H9 (cell line): Measurements from ENCODE around the gene NEK6. TPM values are rescaled to one million over a fixed set of nuclear protein-coding genes. Genes with fewer than 3 reads are reported as not detected.

ENCODE experiments used
- DNase-seq: peaks from one replicate; pipeline ENCODE4 v3.0.0-alpha.2; 2017
- H2AFZ ChIP-seq: one replicate; pipeline ENCODE4 v1.6.1; 2013; ENCODE audit warnings: mild to moderate bottlenecking, low read length, control low read depth, moderate library complexity
- H2AK5ac ChIP-seq: 2 replicates; pipeline ENCODE4 v1.6.1; 2013; ENCODE audit warnings: low read length, control low read depth, mixed read lengths; ENCODE audit not compliant: insufficient read length
- H2BK120ac ChIP-seq: one replicate; pipeline ENCODE4 v1.6.1; 2013; ENCODE audit warnings: low read depth, mild to moderate bottlenecking, low read length, control low read depth, inconsistent platforms; ENCODE audit not compliant: poor library complexity, severe bottlenecking
- H2BK12ac ChIP-seq: 2 replicates; pipeline ENCODE4 v1.6.1; 2013; ENCODE audit warnings: low read length, control low read depth, mixed read lengths, low read depth; ENCODE audit not compliant: insufficient read length
- H2BK15ac ChIP-seq: 2 replicates; pipeline ENCODE4 v1.6.1; 2013; ENCODE audit warnings: low read depth, low read length, control low read depth
- H2BK20ac ChIP-seq: one replicate; pipeline ENCODE4 v1.6.1; 2013; ENCODE audit warnings: low read depth, mild to moderate bottlenecking, low read length, control low read depth, inconsistent platforms; ENCODE audit not compliant: poor library complexity, severe bottlenecking
- H2BK5ac ChIP-seq: 2 replicates; pipeline ENCODE4 v1.6.1; 2013; ENCODE audit warnings: low read length, control low read depth, mixed read lengths; ENCODE audit not compliant: insufficient read length
- H3K14ac ChIP-seq: 2 replicates; pipeline ENCODE4 v1.6.1; 2013; ENCODE audit warnings: low read length, control low read depth; ENCODE audit not compliant: insufficient read depth
- H3K18ac ChIP-seq: 2 replicates; pipeline ENCODE4 v1.6.1; 2013; ENCODE audit warnings: low read depth, mild to moderate bottlenecking, mixed read lengths, low read length, control low read depth; ENCODE audit not compliant: insufficient read length
- H3K23ac ChIP-seq: 2 replicates; pipeline ENCODE4 v1.6.1; 2013; ENCODE audit warnings: low read length, control low read depth, mixed read lengths, low read depth; ENCODE audit not compliant: insufficient read length
- H3K23me2 ChIP-seq: 2 replicates; pipeline ENCODE4 v1.6.1; 2013; ENCODE audit warnings: low read depth, mild to moderate bottlenecking, mixed read lengths, low read length, control low read depth; ENCODE audit not compliant: insufficient read length, poor library complexity, severe bottlenecking
- H3K27ac ChIP-seq: 2 replicates; pipeline ENCODE4 v1.5.1; 2013; ENCODE audit warnings: low read length, control low read depth, mixed read lengths, low read depth; ENCODE audit not compliant: insufficient read length
- H3K27me3 ChIP-seq: 2 replicates; pipeline ENCODE4 v1.6.1; 2013; ENCODE audit warnings: low read length, control low read depth, inconsistent platforms; ENCODE audit not compliant: insufficient read depth
- H3K4ac ChIP-seq: 2 replicates; pipeline ENCODE4 v1.6.1; 2013; ENCODE audit warnings: low read depth, mild to moderate bottlenecking, control low read depth, inconsistent platforms, low read length, moderate library complexity
- H3K4me1 ChIP-seq: 2 replicates; pipeline ENCODE4 v1.6.1; 2013; ENCODE audit warnings: low read length, control low read depth, inconsistent platforms; ENCODE audit not compliant: insufficient read depth
- H3K4me2 ChIP-seq: 2 replicates; pipeline ENCODE4 v1.6.1; 2013; ENCODE audit warnings: low read length, control low read depth, mixed read lengths; ENCODE audit not compliant: insufficient read length, insufficient read depth
- H3K56ac ChIP-seq: 2 replicates; pipeline ENCODE4 v1.6.1; 2013; ENCODE audit warnings: low read depth, mild to moderate bottlenecking, mixed read lengths, low read length, control low read depth; ENCODE audit not compliant: insufficient read length
- H3K79me1 ChIP-seq: 2 replicates; pipeline ENCODE4 v1.6.1; 2013; ENCODE audit warnings: low read depth, mild to moderate bottlenecking, moderate library complexity, low read length, control low read depth, inconsistent platforms; ENCODE audit not compliant: insufficient read depth, poor library complexity, severe bottlenecking
- H3K79me2 ChIP-seq: 2 replicates; pipeline ENCODE4 v1.6.1; 2013; ENCODE audit warnings: low read length, control low read depth, inconsistent platforms; ENCODE audit not compliant: insufficient read depth
- H3K9ac ChIP-seq: 2 replicates; pipeline ENCODE4 v1.6.1; 2013; ENCODE audit warnings: low read length, control low read depth, mixed read lengths; ENCODE audit not compliant: insufficient read length; ENCODE audit errors: extremely low read depth
- H3K9me3 ChIP-seq: one replicate; pipeline ENCODE4 v1.6.1; 2013; ENCODE audit warnings: low read depth, low read length, inconsistent platforms; ENCODE audit not compliant: control insufficient read depth
- H3T11ph ChIP-seq: one replicate; pipeline ENCODE4 v1.6.1; 2013; ENCODE audit warnings: mild to moderate bottlenecking, low read length, control low read depth, inconsistent platforms
- H4K20me1 ChIP-seq: one replicate; pipeline ENCODE4 v1.6.1; 2013; ENCODE audit not compliant: control insufficient read depth, insufficient read length, insufficient read depth
- H4K5ac ChIP-seq: 2 replicates; pipeline ENCODE4 v1.6.1; 2013; ENCODE audit warnings: low read depth, mild to moderate bottlenecking, mixed read lengths, low read length, control low read depth; ENCODE audit not compliant: insufficient read length
- H4K8ac ChIP-seq: replicated peaks from 2 replicates; pipeline ENCODE4 v1.6.1; 2013; ENCODE audit warnings: low read length, control low read depth, mixed read lengths, low read depth; ENCODE audit not compliant: insufficient read length
- H4K91ac ChIP-seq: 2 replicates; pipeline ENCODE4 v1.6.1; 2013; ENCODE audit warnings: low read depth, mild to moderate bottlenecking, moderate library complexity, mixed read lengths, low read length, control low read depth; ENCODE audit not compliant: insufficient read length
- H3K27ac Mint-ChIP-seq, 3 experiments: 2 replicates in 2 of 3; 3 replicates in 1 of 3; pipeline ENCODE4 v1.8.0; 2020 to 2021; ENCODE audit warnings: mixed read lengths in 3 of 3, mild to moderate bottlenecking in 1 of 3, moderate library complexity in 1 of 3
- H3K27me3 Mint-ChIP-seq: 2 replicates; pipeline ENCODE4 v1.8.0; 2021; ENCODE audit warnings: low read depth, mild to moderate bottlenecking, moderate library complexity, mixed read lengths
- H3K36me3 Mint-ChIP-seq, 3 experiments: 2 replicates in 2 of 3; 3 replicates in 1 of 3; pipeline ENCODE4 v1.8.0; 2020 to 2021; ENCODE audit warnings: low read depth in 3 of 3, mixed read lengths in 3 of 3; ENCODE audit not compliant: insufficient read depth in 1 of 3
- H3K4me1 Mint-ChIP-seq, 2 experiments: 2 replicates each; pipeline ENCODE4 v1.8.0; 2020; ENCODE audit warnings: mixed read lengths in 2 of 2
- H3K4me3 Mint-ChIP-seq, 2 experiments: 2 replicates in 1 of 2; 3 replicates in 1 of 2; pipeline ENCODE4 v1.8.0; 2020 to 2021; ENCODE audit warnings: mild to moderate bottlenecking in 2 of 2, mixed read lengths in 2 of 2, moderate library complexity in 1 of 2
- H3K9me3 Mint-ChIP-seq, 2 experiments: 2 replicates in 1 of 2; 3 replicates in 1 of 2; pipeline ENCODE4 v1.8.0; 2020; ENCODE audit warnings: mild to moderate bottlenecking in 2 of 2, mixed read lengths in 2 of 2, moderate library complexity in 1 of 2
- WGBS: extraction: QIAGEN DNeasy Blood & Tissue Kit; methylation state at CpG from one replicate; pipeline ENCODE4 v1.1.7; 2013; ENCODE audit warnings: missing lambda C conversion rate, low lambda C conversion rate, mixed read lengths; ENCODE audit not compliant: insufficient read length; ENCODE audit errors: extremely low coverage; 5-methylcytosine and 5-hydroxymethylcytosine counted together
- total RNA-seq: library from RNA; stranded (reverse); gene quantifications from 2 replicates; pipeline ENCODE4 v1.2.1, GENCODE V29; 2021
- TF ChIP-seq, protein P1 (sequence below): fragments of 200-600 bp; sonication (generic); conservative IDR thresholded peaks from 3 replicates; pipeline ENCODE4 v1.8.0; 2021; ENCODE audit warnings: antibody characterized with exemption, mild to moderate bottlenecking

Gene NEK6
- total RNA-seq, 1 experiment from 2014 or later: 14.3 TPM

- no peak overlapping the region for H3K14ac ChIP-seq
- H3K9me3 Mint-ChIP-seq: no peaks in the 10 kb centered on the region
- H4K8ac ChIP-seq: no peak overlapping the region
- no peak overlapping the region for H4K5ac ChIP-seq
- no peak overlapping the region for H2BK20ac ChIP-seq
- H3K23me2 ChIP-seq: no peaks in the 10 kb centered on the region
- no peak overlapping the region for H2AK5ac ChIP-seq
- H3T11ph ChIP-seq: no peak overlapping the region
- H3K4me1 ChIP-seq: peaks cover 4% of the 10 kb centered on the region; the same call in 1 of the 2 replicates
- peaks cover 34 to 49% of the 10 kb centered on the region in 2 experiments for H3K4me1 Mint-ChIP-seq
- TF ChIP-seq, protein P1, sequence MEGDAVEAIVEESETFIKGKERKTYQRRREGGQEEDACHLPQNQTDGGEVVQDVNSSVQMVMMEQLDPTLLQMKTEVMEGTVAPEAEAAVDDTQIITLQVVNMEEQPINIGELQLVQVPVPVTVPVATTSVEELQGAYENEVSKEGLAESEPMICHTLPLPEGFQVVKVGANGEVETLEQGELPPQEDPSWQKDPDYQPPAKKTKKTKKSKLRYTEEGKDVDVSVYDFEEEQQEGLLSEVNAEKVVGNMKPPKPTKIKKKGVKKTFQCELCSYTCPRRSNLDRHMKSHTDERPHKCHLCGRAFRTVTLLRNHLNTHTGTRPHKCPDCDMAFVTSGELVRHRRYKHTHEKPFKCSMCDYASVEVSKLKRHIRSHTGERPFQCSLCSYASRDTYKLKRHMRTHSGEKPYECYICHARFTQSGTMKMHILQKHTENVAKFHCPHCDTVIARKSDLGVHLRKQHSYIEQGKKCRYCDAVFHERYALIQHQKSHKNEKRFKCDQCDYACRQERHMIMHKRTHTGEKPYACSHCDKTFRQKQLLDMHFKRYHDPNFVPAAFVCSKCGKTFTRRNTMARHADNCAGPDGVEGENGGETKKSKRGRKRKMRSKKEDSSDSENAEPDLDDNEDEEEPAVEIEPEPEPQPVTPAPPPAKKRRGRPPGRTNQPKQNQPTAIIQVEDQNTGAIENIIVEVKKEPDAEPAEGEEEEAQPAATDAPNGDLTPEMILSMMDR: peak; percentile 29; the same call in 1 of the 3 replicates
- no peak overlapping the region for H3K18ac ChIP-seq
- no peaks in the 10 kb centered on the region for H3K9me3 ChIP-seq
- no peak overlapping the region for H3K9ac ChIP-seq
- no peak overlapping the region for H3K56ac ChIP-seq
- no peak overlapping the region for H2BK5ac ChIP-seq
- peak overlapping the region in 1 of 3 experiments; percentile 55; a peak in 1 of 7 replicates for H3K27ac Mint-ChIP-seq
- H2BK12ac ChIP-seq: no peak overlapping the region
- H3K4me3 Mint-ChIP-seq: no peak overlapping the region
- no peak overlapping the region for H2AFZ ChIP-seq
- H2BK120ac ChIP-seq: no peak overlapping the region
- no peaks in the 10 kb centered on the region for H4K20me1 ChIP-seq
- no CpG with 5 or more reads among the region's 3 CpGs for WGBS
- H3K23ac ChIP-seq: no peak overlapping the region
- no peak overlapping the region for H4K91ac ChIP-seq
- H2BK15ac ChIP-seq: no peak overlapping the region
- H3K27ac ChIP-seq: no peak overlapping the region
- H3K27me3 ChIP-seq: no peaks in the 10 kb centered on the region
- no peaks in the 10 kb centered on the region for H3K27me3 Mint-ChIP-seq
- H3K79me2 ChIP-seq: peaks cover 12% of the 10 kb centered on the region; the same call in 1 of the 2 replicates
- H3K79me1 ChIP-seq: peaks cover under 1% of the 10 kb centered on the region
- DNase-seq: no peak
- peaks cover 0 to 9% (median 5%) of the 10 kb centered on the region in 3 experiments; a peak in 4 of 7 replicates for H3K36me3 Mint-ChIP-seq
- H3K4ac ChIP-seq: no peak overlapping the region
- no peak overlapping the region for H3K4me2 ChIP-seq
Measured at GRCh38 chr9:124394596-124394995, 136.8 kb downstream of the NEK6 start.
